Eye (tissue), 1 donor: ENCODE measurements around the gene TRIP12.
A peak's percentile ranks its signal among the peaks of the same experiment; 100 is the strongest.
"Not testable (repeated sequence)": the region's sequence is repeated elsewhere in the genome, so short reads cannot be mapped to it uniquely, and the experiment has no call there.

Experiments
- DNase-seq: peaks from one replicate; pipeline ENCODE4 v3.0.0-alpha.2; 2015

The TRIP12 gene

DNA sequence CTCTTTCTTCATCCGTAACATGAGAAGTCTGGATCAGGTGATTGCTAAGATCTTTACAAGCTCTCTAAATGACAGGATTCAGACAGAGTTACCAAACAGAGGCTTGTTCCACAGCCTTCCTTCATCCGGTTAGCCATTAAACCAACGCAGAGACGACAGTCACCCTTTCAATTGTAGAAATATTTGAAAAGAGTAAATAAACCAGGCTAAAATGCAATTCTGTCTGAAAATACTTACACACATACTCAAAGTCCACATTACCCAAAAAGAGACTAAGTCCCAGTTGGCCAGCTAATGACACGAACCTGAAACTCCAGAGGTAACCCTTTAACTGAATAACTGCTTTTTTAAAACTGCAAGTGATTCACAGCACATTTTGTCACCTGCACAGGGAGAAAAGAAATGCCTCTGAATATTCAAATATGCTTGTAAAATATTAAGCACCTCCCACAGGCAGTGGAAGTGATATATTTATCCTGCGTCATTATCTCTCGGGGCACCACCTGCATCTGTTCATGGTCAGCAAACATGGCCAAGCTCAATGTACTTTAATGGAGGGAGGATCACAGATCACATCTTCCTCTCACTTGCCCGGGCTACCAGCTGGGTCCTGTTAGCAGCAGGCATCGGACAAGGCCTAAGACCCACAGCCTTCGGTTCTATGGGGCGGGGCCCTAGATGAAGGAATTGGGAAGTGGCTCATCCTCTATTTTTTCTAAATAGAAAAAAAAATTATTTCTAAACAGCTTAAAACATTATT is 168.7 kb downstream of the TRIP12 start:
- DNase-seq = peak; percentile 28

DNA sequence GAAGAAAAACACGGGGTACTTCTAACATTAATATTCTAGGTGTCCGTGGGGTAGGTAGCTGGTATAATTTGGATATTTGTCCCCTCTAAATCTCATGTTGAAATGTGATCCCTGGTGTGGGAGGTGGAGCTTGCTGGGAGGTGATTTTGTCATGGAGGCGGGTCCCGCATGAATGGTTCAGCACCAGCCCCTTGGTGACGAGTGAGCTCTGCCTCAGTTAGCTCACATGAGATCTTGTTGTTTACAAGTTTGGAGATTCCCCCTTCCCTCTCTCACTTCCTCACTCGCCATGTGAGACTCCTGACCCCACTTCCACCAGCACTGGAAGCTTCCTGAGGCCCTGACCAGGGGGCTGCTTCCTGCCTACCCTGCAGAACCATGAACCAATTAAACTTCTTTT is 172.0 kb downstream of the TRIP12 start:
- no peak for DNase-seq

DNA sequence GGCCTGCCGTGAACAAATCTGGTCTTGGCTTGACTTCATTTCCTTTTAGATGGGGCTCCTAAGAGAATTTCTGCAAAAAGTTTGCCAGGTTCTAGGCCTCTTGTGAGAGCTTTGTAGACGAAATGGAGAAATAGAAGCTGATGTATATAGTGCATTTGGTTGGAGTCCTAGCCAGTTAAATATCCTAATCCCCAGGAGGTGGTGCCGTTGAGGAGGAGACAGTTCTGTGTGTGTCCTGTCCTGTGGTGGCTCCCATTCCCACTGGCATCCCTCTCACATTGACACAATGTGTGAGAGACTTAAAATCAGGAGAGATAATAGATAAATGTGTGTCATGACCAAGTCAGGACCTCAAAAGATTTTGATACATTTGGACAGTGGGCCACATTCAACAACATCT is 172.9 kb downstream of the TRIP12 start:
- no peak for DNase-seq

DNA sequence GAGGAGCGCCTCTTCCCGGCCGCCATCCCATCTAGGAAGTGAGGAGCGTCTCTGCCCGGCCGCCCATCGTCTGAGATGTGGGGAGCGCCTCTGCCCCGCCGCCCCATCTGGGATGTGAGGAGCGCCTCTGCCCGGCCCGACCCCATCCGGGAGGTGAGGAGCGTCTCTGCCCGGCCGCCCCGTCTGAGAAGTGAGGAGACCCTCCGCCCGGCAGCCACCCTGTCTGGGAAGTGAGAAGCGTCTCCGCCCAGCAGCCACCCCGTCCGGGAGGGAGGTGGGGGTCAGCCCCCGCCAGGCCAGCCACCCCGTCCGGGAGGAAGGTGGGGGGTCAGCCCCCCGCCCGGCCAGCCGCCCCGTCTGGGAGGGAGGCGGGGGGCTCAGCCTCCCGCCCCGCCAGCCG is 179.1 kb downstream of the TRIP12 start:
- not testable (repeated sequence) for DNase-seq

DNA sequence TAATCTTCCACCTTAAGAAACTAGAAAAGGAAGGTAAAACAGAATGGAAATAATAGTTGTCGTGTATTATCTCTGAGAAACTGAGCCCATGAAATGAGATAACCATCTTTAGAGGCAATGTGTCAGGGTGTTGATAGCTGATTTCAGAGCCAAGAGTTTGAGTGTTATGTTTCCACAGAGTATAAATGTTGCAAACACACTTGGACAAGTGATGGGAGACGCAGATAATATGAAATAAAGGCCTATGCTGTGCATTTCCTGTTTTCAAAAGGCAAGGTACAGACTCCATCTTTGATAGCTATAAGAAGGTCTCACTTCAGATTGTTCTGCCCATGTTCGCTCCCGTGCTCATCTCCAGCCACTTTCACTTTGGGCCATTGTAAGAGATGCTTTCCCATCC is 181.5 kb downstream of the TRIP12 start:
- DNase-seq = no peak

DNA sequence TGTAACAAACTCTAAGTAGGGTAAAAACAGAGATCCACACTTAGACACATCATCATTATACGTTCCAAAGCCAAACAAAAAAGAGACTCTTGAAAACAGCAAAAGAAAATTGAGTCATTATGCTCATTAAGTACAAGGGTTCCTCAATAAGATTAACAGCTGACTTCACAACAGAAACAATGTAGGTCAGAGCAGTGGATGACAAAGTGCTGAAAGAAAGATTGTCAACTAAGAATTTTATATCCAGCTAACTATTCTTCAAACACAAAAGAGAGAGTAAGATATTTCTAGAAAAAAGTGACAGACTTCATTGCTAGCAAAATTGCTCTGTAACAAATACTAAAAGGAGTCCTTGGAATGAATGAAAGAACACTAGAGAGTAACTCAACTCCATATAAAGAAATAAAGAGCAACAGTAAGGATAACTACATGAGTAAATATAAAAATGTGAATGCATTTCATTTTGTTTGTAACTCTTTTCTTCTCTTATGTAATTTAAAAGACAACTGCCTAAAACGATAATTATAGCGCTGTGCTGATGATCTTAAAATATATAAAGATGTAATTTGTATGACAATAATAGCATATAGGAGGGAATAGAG is 183.7 kb downstream of the TRIP12 start:
- no peak for DNase-seq

DNA sequence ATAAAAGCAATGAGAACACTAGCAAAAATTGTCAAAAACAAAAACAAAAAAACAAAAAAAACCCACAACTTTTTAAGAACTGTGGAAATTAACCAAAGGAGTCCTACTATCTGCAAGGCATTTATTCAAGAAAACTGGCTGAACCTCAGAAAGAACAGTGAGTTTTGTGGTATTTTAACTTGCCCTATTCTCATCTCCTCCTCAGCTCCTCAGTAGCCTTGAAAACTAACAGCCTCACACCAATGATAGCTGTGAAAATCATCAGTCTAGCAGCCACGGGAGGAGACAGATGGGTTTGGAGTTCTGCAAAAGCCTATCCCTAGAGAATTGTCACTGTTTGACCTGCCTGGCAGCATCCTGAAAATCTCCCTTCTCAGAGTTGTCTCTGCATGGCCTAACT is 187.4 kb downstream of the TRIP12 start:
- DNase-seq = no peak

DNA sequence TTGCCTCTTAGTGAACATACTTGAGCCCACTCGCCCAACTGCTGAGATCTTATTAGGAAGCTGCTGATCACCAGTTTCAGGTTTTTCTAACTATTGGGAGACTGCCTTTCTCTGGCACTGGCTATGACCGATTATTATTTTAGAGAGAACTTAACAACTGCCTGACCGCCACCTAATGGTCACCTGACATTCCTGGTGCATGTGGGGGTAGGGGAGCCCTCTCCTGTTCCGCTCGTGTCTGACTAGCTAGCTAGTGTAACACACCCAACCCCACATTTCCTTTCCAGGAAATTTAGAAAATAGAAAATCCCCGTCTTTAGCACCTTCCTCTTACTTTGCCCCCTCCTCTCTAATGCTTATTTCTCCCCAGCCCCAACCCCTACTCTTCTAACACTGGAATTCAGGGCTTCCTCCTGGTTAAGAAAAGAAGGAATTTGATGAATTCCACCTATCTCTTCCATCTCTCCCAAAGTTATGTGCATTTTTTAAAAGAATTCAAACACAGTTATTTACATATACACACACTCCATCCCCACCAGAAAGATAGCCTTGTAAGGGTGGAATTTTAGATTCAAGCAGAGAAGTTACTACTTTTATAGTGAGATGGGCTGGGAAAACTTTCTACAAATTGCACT is 188.1 kb downstream of the TRIP12 start:
- DNase-seq = no peak

DNA sequence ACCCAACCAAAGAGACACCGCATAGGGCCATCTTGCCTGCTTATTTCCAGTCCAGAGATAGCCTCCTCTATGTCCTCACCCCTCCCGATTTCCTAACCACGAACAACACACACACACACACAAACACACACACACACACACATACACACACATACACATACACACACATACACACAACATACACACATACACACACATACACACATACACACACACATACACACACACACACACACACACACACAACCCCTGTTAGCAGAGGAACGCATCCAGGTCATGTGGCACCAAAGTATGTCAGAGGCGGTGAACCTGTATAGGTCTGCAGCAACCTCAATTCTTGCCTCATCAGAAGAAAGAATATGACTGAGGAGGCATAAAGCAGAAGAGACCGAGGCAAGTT is 188.9 kb downstream of the TRIP12 start:
- DNase-seq = no peak

DNA sequence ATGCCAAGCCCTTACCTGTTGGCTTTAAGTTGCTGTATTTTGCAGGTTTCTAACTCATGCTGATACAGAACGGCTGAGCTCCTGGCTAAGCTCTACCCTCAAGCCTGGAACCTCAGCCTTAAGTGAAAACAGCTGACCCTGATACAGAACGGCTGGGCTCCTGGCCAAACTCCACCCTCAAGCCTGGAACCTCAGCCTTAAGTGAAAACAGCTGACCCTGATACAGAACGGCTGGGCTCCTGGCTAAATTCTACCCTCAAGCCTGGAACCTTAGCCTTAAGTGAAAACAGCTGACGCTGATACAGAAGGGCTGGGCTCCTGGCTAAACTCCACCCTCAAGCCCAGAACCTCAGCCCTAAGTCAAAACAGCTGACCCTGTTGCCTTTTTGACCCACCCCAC is 189.9 kb downstream of the TRIP12 start:
- DNase-seq = no peak

DNA sequence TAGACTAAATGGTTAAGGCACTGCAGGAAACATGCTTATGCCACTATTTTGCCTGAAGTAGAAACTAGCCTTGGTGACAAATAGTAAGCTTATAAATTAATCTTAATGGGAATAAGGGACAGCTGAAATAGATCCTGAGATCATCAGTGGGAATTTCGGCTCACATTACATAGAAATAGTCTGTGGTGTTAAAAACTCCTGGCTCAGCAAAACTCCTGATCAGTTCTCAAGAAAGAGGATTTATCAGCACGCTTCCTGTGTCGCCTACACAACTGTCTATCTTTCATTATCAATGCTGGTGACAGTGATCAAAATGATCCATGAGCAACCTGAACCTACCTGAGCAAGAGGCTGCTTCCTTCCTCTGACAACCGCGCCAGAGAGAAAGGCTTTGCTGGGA is 190.4 kb downstream of the TRIP12 start:
- DNase-seq = no peak

DNA sequence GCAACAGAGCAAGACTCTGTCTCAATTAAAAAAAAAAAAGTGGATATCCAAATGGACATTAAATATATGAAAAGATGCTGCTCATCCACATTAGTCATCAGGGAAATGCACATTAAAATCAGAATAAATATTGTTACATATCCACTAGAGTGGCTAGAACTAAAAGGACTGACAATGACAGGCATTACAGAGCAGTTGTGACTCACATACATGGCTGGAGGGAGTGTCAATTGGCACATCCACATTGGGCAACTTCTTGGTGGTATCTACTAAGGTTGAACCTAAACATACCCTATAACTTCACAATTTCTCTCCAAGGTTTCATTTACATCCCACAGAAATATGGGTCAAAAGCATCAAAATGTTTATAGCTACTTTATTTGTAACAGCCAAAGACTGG is 193.4 kb downstream of the TRIP12 start:
- DNase-seq = no peak

DNA sequence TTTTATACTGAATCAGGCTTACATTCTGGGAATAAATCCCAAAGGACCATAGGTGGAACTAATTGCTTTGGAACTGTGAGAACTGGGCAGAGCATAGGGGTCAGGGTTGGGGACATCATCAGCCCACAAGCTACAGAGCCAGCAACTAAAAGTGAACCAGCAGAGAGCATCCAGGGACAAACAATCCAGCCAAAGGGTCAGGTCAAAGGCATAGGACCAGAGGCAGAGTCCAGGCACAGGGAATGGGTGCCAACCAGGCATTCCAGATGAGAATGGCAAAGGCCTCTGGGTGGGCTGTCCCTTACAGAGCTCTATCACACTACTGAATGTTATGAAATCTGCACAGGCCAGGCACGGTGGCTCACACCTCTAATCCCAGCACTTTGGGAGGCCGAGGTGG is 195.2 kb downstream of the TRIP12 start:
- DNase-seq = no peak

DNA sequence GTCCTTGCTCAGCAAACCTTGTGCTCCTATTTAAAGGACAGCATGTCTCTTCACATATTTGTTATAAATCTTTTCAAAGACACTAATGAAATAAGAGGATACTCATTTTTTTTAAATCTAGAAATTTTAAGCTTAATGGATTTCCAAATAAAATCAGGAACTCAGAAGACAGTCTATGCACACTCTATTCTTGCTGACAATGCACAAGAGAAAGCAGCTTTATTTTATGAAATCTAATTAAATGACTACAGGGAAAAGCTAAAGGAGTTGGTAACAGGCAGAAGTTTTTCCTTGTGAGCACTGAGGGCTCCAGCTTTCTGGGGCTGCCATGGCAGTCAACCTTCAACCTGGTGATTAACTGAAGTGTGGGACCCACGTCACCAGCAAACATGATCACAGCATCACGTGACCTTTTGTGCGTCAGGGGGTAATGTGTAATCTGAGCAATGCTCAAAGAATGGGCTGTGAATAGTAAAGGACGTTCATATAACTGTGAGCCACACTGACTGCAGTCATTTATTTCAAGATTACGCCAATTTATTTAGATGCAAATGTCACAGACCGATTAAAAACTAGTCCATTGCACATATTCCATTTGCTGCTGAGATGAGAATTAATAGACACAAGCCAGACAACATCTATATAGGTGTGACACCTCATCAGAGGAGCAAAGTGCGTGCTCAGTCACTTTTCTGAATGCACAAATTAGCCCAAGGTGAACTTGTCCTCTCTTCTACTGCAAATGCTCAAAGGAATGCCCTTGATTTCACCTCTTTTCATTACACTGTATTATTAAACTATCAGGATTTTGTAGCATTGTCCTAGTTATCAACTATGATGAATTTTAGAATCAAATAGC is 195.9 kb downstream of the TRIP12 start:
- DNase-seq = peak; percentile 24

DNA sequence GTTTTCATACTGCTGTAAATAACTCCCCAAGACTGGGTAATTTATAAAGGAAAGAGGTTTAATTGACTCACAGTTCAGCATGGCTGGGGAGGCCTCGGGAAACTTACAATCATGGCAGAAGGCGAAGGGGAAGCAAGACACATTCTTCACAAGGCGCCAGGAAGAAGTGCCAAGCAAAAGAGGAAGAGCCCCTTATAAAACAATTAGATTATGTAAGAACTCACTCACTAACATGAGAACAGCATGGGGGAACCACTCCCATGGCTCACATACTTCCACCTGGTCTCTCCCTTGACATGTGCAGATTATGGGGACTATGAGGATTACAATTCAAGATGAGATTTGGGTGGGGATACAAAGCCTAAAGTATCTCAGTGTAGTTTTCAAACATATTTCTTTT is 198.6 kb downstream of the TRIP12 start:
- not testable (repeated sequence) for DNase-seq

DNA sequence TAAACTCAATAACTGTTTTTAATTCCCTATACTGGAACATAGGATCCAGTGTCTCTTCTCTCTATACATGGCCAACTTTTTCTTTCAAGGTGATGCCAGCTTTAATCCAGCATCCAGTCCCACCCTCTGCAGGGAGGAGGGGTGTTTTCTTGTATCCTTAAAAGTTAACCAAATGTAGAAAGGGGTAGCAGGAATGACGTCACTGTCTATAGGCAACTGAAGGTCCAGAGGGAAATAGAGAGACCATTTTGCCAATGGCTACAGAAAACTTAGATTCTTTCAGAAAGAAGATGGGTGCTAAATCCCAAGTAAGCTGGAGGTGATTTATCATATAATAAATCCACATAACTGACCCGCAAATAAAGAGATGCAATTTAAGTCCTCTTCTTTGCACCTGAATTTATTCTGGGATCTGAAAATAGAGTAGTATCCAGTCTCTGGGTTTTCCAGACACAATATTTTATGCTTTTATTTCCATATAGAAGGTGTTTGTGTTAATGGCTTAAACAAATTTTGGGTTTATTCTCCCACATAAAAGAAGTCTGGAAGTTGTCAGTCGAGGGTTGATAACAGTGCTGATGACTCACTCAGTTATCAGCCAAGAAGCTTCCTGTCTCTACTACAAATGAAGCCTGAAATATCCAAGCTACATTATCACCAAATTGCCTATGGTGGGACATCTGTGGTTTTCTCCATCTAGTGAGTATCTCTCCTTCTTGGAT is 201.7 kb downstream of the TRIP12 start:
- DNase-seq = no peak

DNA sequence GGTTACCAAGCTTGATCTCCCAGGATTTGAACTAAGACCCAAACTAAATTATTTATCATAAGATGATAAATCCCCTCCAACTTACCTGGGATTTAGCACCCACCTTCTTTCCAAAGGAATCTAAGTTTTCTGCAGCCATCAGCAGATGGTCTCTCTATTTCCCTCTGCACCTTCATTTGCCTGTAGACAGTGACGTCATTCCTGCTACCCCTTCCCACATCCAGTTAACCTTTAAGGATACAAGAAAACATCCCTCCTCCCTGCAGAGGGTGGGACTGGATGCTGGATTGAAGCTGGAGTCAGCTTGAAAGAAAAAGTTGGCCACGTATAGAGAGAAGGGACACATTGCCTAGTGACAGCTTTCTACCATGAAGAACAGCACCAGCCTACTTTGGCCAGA is 203.8 kb downstream of the TRIP12 start:
- DNase-seq = no peak

DNA sequence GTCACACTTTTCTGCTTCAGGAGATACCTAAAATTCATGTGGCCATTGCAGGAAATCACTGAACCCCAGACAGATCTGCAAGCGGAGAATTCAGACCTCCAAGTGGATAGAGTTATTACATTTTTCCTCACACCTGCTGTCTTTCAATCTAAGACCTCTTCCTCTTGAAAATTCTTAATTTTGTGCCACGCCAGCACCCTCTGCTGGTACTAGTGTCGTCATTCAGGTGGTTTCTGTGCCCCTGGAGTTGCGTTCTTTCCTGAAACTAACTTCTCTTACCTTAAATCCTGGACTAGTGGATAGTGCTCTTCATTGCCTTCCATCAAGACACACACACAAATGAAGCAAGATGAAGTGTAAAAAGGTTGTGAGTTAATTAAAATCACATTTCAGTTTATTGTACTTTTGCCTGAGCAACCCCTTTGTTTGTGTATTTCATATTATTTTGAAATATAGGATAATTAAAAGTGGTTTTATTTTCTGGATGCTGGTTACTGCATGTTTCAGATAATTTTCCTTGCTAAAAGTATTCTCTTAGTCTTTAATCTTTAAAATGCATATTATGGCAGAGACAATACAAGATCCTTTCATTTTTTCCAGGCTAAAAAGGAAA is 205.8 kb downstream of the TRIP12 start:
- DNase-seq = peak; percentile 85

DNA sequence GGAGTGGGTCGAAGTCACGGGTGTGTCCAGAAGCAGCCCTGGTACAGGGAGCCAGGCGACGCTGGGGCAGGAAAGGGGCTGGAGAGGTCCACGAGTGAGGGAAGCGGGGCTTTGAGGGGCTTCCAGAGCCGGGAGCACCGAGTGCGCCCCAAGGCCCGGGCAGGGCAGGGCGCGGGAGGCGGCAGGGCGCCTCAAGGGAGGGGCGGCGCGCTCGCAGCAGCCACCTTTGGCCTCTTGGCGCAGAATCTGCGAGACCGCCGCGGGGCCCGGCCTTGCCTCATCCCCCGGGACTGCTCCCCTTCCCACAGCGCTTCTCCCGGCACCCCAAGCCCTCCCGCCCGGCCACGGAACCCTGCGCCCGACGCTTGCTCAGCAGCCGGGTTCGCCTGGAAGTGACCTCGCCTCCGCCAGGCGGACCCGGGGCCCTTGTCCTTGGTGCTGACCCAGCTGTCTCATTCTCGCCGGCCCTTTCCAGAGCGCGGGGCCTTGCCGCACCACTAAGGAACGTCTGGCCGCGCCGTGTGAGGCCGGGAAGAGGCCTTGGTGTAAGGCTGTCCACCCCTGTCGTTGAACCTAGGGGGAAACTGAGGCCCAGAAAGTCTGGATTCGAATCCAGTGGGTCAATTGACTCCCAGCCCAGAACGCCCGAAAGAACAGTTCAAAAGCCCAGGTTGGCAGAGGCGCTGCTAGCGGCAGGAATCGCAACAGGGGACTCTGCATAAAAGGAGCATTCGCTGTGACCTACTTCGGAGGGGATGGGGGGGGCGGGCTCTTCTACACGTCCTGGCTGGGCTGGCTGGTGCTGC is 206.9 kb downstream of the TRIP12 start:
- DNase-seq = peak; percentile 88

DNA sequence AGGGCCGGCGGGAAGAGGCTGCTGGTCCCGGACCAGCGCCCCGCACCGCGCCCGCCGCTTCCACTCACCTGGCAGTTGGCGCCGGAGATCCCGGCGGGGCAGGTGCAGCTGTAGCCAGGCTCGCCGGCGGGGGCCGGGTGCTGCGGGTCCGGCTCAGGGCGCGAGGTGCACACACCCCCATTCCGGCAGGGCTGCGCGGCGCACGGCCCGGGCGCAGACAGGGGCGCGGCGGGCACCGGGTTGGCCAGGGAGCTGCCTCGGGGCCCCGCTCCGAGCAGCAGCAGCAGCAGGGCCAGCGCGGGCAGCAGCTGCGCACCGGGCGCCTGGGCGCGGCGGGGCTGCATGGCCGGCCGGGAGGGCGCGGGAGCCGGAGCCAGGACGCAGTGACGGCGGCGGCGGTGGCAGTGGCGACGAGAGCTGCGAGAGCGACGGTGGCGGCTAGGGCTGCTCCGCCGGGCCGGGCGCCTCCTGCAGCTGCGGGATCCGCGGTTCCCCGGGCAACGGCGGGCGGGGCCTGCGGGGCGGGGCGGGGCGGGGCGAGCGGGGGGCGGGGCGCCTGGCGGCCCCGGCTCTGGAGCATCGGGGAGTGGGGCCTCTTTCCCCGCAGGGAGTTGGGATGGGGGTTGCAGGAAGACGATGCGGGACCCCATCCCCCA is 207.6 kb downstream of the TRIP12 start, which contains the start of gene DNER:
DNER (minus strand) TSS at position 476 of the 656 bp plus-strand sequence; CDS start at position 344, 132 bp downstream.
- no peak for DNase-seq
